GM12878 (cell line): ENCODE data around the gene PRKCG. TPM values are rescaled to one million over a fixed set of nuclear protein-coding genes. Genes with fewer than 3 reads are reported as not detected.

Experiments
- ATAC-seq: fragments of 200-7000 bp; cut with Tn5 transposase; 3 replicates; pipeline ENCODE4 v1.9.1; 2020; ENCODE audit warnings: mild to moderate bottlenecking, moderate library complexity
- BruUV-seq: library from RNA; stranded (reverse); fragments of 400-500 nt; replicated peaks from 2 replicates; lab custom pipeline; 2021; lab: Mats Ljungman, UMichigan
- CTCF ChIA-PET: fragments of 300-600 bp; sonication (Branson Sonifier 250); formaldehyde crosslinking; extraction: SDS; loops from one replicate; lab custom pipeline; 2021; ENCODE audit warnings: inconsistent platforms; lab: Yijun Ruan, JAX
- POLR2A ChIA-PET: fragments of 350-600 bp; formaldehyde crosslinking; extraction: SDS; loops from one replicate; lab custom pipeline; 2021; ENCODE audit warnings: inconsistent platforms; lab: Charles Lee
- RAD21 ChIA-PET: fragments of 300-600 bp; sonication (Branson Sonifier 250); formaldehyde crosslinking; loops from one replicate; lab custom pipeline; 2023; ENCODE audit warnings: antibody characterized with exemption; ENCODE audit not compliant: unreplicated experiment; lab: Charles Lee
- SMC1A ChIA-PET: fragments of 300-600 bp; sonication (Branson Sonifier 250); formaldehyde crosslinking; loops from one replicate; lab custom pipeline; 2023; ENCODE audit not compliant: unreplicated experiment, uncharacterized antibody; lab: Charles Lee
- DNase-seq: peaks from one replicate; pipeline ENCODE4 v3.0.0-alpha.2; 2011; ENCODE audit warnings: low read depth, low spot score
- FAIRE-seq: peaks from 3 replicates; lab custom pipeline; 2011; peaks lifted over from hg19 to GRCh38; lab: Jason Lieb, UNC
- H2AFZ ChIP-seq: 2 replicates; pipeline ENCODE4 v1.6.0; 2011; ENCODE audit warnings: low read depth, low read length, control low read depth; ENCODE audit not compliant: control insufficient read depth
- H3K27ac ChIP-seq: 2 replicates; pipeline ENCODE4 v1.5.1; 2011; ENCODE audit warnings: control low read depth; ENCODE audit not compliant: control insufficient read depth, insufficient read depth
- H3K27me3 ChIP-seq, 2 experiments: replicated peaks in 1 of 2; 2 replicates each; pipeline versions ENCODE4 v1.6.0 to v1.6.1; 2011; ENCODE audit warnings: low read length in 1 of 2; ENCODE audit not compliant: control insufficient read depth in 2 of 2, insufficient read depth in 2 of 2
- H3K36me3 ChIP-seq, 2 experiments: 2 replicates each; pipeline ENCODE4 v1.5.1; 2011; ENCODE audit warnings: low read length in 1 of 2; ENCODE audit not compliant: control insufficient read depth in 2 of 2, insufficient read depth in 2 of 2
- H3K4me1 ChIP-seq: 2 replicates; pipeline ENCODE4 v1.6.1; 2011; ENCODE audit warnings: mild to moderate bottlenecking, low read length, moderate library complexity, mixed read lengths; ENCODE audit not compliant: control insufficient read depth, insufficient read depth
- H3K4me2 ChIP-seq: 2 replicates; pipeline ENCODE4 v1.6.0; 2011; ENCODE audit warnings: control low read depth; ENCODE audit not compliant: control insufficient read depth, insufficient read depth
- H3K4me3 ChIP-seq: fragments of 200-600 bp; sonication (generic); 2 replicates; pipeline ENCODE4 v1.5.1; 2016
- H3K79me2 ChIP-seq: 2 replicates; pipeline ENCODE4 v1.6.0; 2011; ENCODE audit warnings: low read length; ENCODE audit not compliant: control insufficient read depth, insufficient read depth
- H3K9ac ChIP-seq: 2 replicates; pipeline ENCODE4 v1.8.0; 2011; ENCODE audit warnings: low read length, control low read depth, mixed read lengths; ENCODE audit not compliant: control insufficient read depth, insufficient read depth
- H3K9me3 ChIP-seq: replicated peaks from 3 replicates; pipeline ENCODE4 v1.5.1; 2011; ENCODE audit warnings: mild to moderate bottlenecking, low read length; ENCODE audit not compliant: control insufficient read depth, insufficient read depth
- H4K20me1 ChIP-seq: 2 replicates; pipeline ENCODE4 v1.6.0; 2011; ENCODE audit not compliant: control insufficient read depth, insufficient read depth
- ATF3 ChIP-seq: IDR thresholded peaks from 2 replicates; pipeline ENCODE4 v1.6.1; 2011; ENCODE audit warnings: low read depth, mild to moderate bottlenecking, low read length, moderate library complexity, borderline replicate concordance; ENCODE audit errors: extremely low read depth
- BCLAF1 ChIP-seq: fragments of 450-650 bp; IDR thresholded peaks from 2 replicates; pipeline ENCODE4 v1.6.1; 2017; ENCODE audit warnings: antibody characterized with exemption, mild to moderate bottlenecking, moderate library complexity
- BRCA1 ChIP-seq: IDR thresholded peaks from 2 replicates; pipeline ENCODE4 v1.6.1; 2011; ENCODE audit warnings: low read depth, low read length, improper control_type of control experiment
- CBFB ChIP-seq: IDR thresholded peaks from 2 replicates; pipeline ENCODE4 v1.6.1; 2016; ENCODE audit warnings: antibody characterized with exemption, low read depth
- CREM ChIP-seq: IDR thresholded peaks from 2 replicates; pipeline ENCODE4 v1.6.1; 2014; ENCODE audit warnings: antibody characterized with exemption, low read depth
- FOS ChIP-seq: IDR thresholded peaks from 3 replicates; pipeline ENCODE4 v1.6.1; 2011; ENCODE audit warnings: borderline replicate concordance; ENCODE audit not compliant: insufficient read length; ENCODE audit errors: extremely low read depth
- HSF1 ChIP-seq: fragments of 150-350 bp; IDR thresholded peaks from 2 replicates; pipeline ENCODE4 v1.6.1; 2014; ENCODE audit warnings: mild to moderate bottlenecking, low read depth, low read length
- IKZF1 ChIP-seq: fragments of 450-650 bp; conservative IDR thresholded peaks from 2 replicates; pipeline ENCODE4 v1.6.1; 2017; ENCODE audit warnings: antibody characterized with exemption, mild to moderate bottlenecking
- TARDBP ChIP-seq: IDR thresholded peaks from 2 replicates; pipeline ENCODE4 v1.6.1; 2016; ENCODE audit warnings: borderline replicate concordance
- ZNF207 ChIP-seq: fragments of 450-650 bp; IDR thresholded peaks from 2 replicates; pipeline ENCODE4 v1.6.1; 2014; ENCODE audit warnings: antibody characterized with exemption, mild to moderate bottlenecking, borderline replicate concordance
- ZNF622 ChIP-seq: fragments of 450-650 bp; IDR thresholded peaks from 2 replicates; pipeline ENCODE4 v1.6.1; 2017; ENCODE audit warnings: mild to moderate bottlenecking, inconsistent platforms
- WGBS: methylation state at CpG from one replicate; pipeline ENCODE4 v1.1.6; 2016; ENCODE audit warnings: low lambda C conversion rate; ENCODE audit not compliant: insufficient replicate concordance, insufficient coverage; ENCODE audit errors: missing lambda C conversion rate; 5-methylcytosine and 5-hydroxymethylcytosine counted together
- in situ Hi-C: fragments of 300-500 bp; cut with MboI; formaldehyde crosslinking; loops from 9 replicates; pipeline ENCODE4 v1.14.3; 2018; ENCODE audit warnings: mixed read lengths
- intact Hi-C: fragments of 100-400 bp; cut with micrococcal nuclease; formaldehyde crosslinking; loops from one replicate; pipeline ENCODE4 v1.14.2; 2022; ENCODE audit not compliant: unreplicated experiment
- polyA plus RNA-seq, 11 experiments: library from polyadenylated mRNA; depleted of rRNA in 4 of 11; unstranded in 6 of 11; stranded (reverse) in 5 of 11; fragments of >200 nt; fragmentation: Nextera tagmentation in 4 of 11; fragmentation: Illumina TruSeq in 1 of 11; extraction: Ambion mirVana in 4 of 11; extraction: Trizol in 1 of 11; gene quantifications; 1 replicate in 1 of 11; 2 replicates in 10 of 11; pipeline versions ENCODE4 v1.2.1 to v1.2.3, GENCODE V29; 2011 to 2016; ENCODE audit warnings: inconsistent platforms in 2 of 11, missing spikeins in 2 of 11, low read depth in 1 of 11
- total RNA-seq, 4 experiments: library from RNA; depleted of rRNA in 3 of 4; stranded (reverse); fragments of >200 nt in 3 of 4; fragmentation: Illumina TruSeq in 1 of 4; extraction: Trizol in 1 of 4; gene quantifications; 2 replicates each; pipeline versions ENCODE4 v1.2.1 to v1.2.3, GENCODE V29; 2013 to 2021
- TF ChIP-seq, protein P1 (sequence below): IDR thresholded peaks from 2 replicates; pipeline ENCODE4 v1.6.1; 2011; ENCODE audit warnings: mild to moderate bottlenecking, low read depth, low read length, moderate library complexity; ENCODE audit not compliant: insufficient replicate concordance
- TF ChIP-seq, protein P2 (sequence below): fragments of 450-650 bp; IDR thresholded peaks from 2 replicates; pipeline ENCODE4 v1.6.1; 2016; ENCODE audit warnings: mild to moderate bottlenecking

PRKCG gene
- total and polyA plus RNA-seq, 10 of the 15 experiments (the other 5 are each of a cell fraction or from before 2014, with no cell fraction given): not detected

DNA sequence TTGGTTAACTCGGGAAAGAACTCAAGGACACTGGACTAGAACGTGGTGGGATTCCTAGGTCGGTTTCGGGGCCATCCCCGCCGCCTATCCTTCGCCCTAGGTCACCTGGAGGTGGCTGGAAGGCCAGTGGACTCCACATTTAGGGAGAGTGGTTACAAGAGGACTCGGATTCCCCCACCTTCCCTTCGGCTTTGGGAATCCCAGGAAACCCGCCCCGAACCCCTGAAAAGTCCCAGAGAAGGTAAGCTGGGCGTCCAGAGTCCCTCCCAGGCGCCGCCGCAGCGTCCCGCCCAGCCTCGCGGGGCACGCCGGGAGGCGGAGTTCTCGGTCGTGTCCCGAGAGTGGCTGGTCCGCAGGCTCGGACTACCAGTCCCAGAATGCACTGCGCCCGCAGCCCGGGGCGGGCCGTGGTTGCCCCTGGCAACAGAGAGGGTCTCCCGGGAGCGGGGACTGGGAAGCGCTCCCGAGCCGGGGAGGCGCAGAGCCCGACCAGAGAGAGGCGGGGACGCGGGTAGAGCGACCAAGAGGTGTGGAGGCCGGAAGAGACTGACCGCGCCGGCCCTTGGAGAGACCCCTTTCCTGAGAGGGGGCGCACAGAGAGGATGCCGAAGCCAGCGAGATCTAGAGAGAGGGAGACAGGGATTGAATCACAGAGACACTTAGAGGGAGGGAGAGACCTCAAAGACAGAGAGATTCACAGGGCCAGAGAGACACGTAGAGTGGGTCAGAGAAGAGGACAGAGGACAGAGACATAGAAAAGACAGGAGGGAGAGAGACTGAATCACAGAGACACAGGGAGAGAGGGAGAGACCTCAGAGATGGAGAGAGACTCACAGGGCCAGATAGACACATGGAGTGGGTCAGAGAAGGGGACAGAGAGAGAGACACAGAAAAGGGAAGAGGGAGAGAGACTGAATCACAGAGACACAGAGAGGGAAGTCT, 2.6 kb upstream of the PRKCG start:
- 13% methylated on average over 51 of the region's 51 CpGs for WGBS
- TF ChIP-seq ZNF207 (no peak), BRCA1 (no peak), CBFB (no peak), BCLAF1 (no peak), ATF3 (no peak), IKZF1 (no peak), FOS (no peak), HSF1 (no peak), CREM (no peak), ZNF622 (no peak), TARDBP (no peak)
- TF ChIP-seq, protein P1, sequence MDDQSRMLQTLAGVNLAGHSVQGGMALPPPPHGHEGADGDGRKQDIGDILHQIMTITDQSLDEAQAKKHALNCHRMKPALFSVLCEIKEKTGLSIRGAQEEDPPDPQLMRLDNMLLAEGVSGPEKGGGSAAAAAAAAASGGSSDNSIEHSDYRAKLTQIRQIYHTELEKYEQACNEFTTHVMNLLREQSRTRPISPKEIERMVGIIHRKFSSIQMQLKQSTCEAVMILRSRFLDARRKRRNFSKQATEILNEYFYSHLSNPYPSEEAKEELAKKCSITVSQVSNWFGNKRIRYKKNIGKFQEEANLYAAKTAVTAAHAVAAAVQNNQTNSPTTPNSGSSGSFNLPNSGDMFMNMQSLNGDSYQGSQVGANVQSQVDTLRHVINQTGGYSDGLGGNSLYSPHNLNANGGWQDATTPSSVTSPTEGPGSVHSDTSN: no peak
- TF ChIP-seq, protein P2, sequence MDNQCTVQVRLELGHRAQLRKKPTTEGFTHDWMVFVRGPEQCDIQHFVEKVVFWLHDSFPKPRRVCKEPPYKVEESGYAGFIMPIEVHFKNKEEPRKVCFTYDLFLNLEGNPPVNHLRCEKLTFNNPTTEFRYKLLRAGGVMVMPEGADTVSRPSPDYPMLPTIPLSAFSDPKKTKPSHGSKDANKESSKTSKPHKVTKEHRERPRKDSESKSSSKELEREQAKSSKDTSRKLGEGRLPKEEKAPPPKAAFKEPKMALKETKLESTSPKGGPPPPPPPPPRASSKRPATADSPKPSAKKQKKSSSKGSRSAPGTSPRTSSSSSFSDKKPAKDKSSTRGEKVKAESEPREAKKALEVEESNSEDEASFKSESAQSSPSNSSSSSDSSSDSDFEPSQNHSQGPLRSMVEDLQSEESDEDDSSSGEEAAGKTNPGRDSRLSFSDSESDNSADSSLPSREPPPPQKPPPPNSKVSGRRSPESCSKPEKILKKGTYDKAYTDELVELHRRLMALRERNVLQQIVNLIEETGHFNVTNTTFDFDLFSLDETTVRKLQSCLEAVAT: no peak

More for the DNA sequence above, 2.6 kb upstream of the PRKCG start:
- H3K27me3 ChIP-seq: no peaks in the 10 kb centered on the region
- H3K27ac ChIP-seq: no peak overlapping the region
- H3K4me1 ChIP-seq: no peaks in the 10 kb centered on the region
- no TSS peak for BruUV-seq
- H3K4me3 ChIP-seq: no peak overlapping the region; the same call in 1 of the 2 replicates
- CTCF ChIA-PET: no interaction called here
- H3K9me3 ChIP-seq: no peaks in the 10 kb centered on the region; the same call in 2 of the 3 replicates
- H4K20me1 ChIP-seq: no peaks in the 10 kb centered on the region
- ATAC-seq (no peak), DNase-seq (no peak), FAIRE-seq (no peak)
- H3K9ac ChIP-seq: no peak overlapping the region
- no peak overlapping the region for H2AFZ ChIP-seq
- no peaks in the 10 kb centered on the region for H3K36me3 ChIP-seq
- intact Hi-C loops: no loop called here
- in situ Hi-C loops: no loop called here
- RAD21 ChIA-PET: no interaction called here
- SMC1A ChIA-PET: no interaction called here
- no peaks in the 10 kb centered on the region for H3K79me2 ChIP-seq
- H3K4me2 ChIP-seq: no peak overlapping the region
- POLR2A ChIA-PET: no interaction called here
